ENCODE data around the gene EXOSC2. TPM values are rescaled to one million over a fixed set of nuclear protein-coding genes. Genes with fewer than 3 reads are reported as not detected.

Gene EXOSC2
- total and polyA plus RNA-seq, 2 of the 13 experiments (the other 11 are each of a cell fraction or from before 2014, with no cell fraction given): 27.5 to 63.8 TPM

- TF ChIP-seq GPBP1L1 (CRISPR knock-in tag; IDR thresholded peaks at IDR 0.05) (no peak), CTCF (CRISPR knock-in tag; IDR thresholded peaks at IDR 0.05) (peak; percentile 90), PHB2 (IDR thresholded peaks at IDR 0.05; ENCODE audit: partially characterized antibody) (no peak), E2F2 (CRISPR knock-in tag; IDR thresholded peaks at IDR 0.05; ENCODE audit: borderline replicate concordance) (no peak), HNRNPL (IDR thresholded peaks at IDR 0.05; ENCODE audit: low read depth, low read length) (peak; percentile 97), ZNF160 (CRISPR knock-in tag; IDR thresholded peaks at IDR 0.05) (no peak), TP53 (CRISPR knock-in tag; conservative IDR thresholded peaks at IDR 0.05) (no peak), ARNTL (CRISPR knock-in tag; IDR thresholded peaks at IDR 0.05) (no peak), ZNF329 (CRISPR knock-in tag; IDR thresholded peaks at IDR 0.05; ENCODE audit: low read depth) (no peak), ISX (CRISPR knock-in tag; conservative IDR thresholded peaks at IDR 0.05) (no peak), ZNF143 (CRISPR knock-in tag; IDR thresholded peaks at IDR 0.05) (no peak), THAP9 (CRISPR knock-in tag; IDR thresholded peaks at IDR 0.05; ENCODE audit: borderline replicate concordance) (no peak; the same call in 1 of the 2 replicates), ARNT (IDR thresholded peaks at IDR 0.05) (no peak), RXRB (CRISPR knock-in tag; IDR thresholded peaks at IDR 0.05; ENCODE audit: borderline replicate concordance) (no peak), STAG1 (CRISPR knock-in tag; IDR thresholded peaks at IDR 0.05) (peak; percentile 95), TERF1 (CRISPR knock-in tag; IDR thresholded peaks at IDR 0.05) (no peak), TAF15 (IDR thresholded peaks at IDR 0.05; ENCODE audit: low read depth, low read length, poor library complexity, severe bottlenecking) (no peak)
Measured at GRCh38 chr9:130682421-130683121, 11.0 kb upstream of the EXOSC2 start (continued).
